ENCODE results near the gene GLRA3.
"Not testable (repeated sequence)": the region's sequence is repeated elsewhere in the genome, so short reads cannot be mapped to it uniquely, and the experiment has no call there.

The GLRA3 gene

DNA sequence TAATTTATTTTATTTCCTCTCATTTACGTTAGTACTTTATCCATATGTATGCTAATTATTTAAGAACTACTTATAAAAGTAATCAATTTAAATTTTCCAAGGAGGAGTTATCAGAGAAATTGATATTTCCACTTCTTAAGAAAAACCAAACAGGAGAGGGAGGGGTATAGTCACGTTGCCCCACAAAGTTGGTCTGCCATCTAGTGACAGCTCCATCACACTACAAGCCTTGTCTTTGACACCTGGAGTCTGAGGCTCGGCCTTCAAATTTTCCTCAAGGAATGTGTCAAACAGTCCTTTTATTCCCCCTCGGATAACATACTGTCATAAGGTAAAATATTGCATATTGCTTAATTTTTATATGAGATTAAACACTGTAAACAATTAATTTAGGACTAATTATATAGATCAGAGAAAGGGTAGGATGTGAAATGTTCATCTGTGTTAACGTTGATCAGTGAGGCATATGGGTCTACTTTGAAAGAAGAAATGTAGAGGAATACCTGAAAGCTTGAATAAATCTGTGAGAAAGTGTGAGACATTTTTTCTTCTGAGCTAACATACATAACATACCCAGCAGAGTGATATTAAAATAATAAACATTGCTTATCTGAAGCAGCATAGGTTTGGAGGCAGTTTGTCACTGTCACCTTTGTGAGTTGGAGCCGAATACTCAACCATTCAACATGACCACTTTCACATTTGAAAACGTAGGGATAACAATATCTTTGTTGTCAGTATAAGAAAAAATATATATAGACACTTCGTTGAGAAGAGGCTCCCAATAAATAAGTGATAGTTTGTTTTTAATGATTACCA is 114.4 kb downstream of the GLRA3 start:
- no peak for DNase-seq (ENCODE audit: low read depth)

DNA sequence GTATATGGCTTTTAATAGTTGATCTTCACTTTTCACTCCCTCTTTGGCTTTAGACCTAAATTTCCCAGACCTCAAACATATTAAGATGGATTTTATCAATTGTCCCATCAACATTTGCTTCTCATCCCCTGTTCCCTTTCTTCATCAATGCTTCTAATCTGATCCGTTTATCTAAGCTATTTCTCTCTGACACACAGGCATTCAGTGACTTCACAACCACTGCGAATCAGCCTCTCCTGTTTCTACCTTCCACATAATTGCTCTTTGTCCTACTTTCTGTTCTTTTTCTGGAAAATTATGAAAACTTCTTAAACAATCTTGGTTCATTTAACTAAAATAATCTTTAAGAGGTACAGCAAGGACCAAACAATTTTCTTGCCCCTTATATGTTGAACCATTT is 115.2 kb downstream of the GLRA3 start:
- no peak for DNase-seq (ENCODE audit: low read depth)

DNA sequence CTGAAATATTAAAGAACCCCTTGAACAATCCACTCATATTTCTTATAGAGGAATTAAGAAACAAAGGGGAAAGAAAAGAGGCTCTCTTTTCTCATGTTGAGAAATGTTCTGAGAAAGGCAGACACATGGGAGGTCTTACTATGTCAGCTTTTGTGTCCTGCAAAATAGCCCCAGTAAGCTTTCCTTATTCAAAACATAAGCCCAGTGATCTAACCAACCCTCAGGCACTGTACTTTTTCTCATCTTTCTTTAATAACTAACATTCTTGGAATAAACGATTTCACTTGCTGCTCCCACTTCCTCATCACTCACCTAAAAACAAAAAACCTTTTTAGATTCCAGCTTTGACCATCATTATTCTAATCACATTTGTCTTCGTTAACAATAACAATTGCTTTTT is 115.9 kb downstream of the GLRA3 start:
- no peak for DNase-seq (ENCODE audit: low read depth)

DNA sequence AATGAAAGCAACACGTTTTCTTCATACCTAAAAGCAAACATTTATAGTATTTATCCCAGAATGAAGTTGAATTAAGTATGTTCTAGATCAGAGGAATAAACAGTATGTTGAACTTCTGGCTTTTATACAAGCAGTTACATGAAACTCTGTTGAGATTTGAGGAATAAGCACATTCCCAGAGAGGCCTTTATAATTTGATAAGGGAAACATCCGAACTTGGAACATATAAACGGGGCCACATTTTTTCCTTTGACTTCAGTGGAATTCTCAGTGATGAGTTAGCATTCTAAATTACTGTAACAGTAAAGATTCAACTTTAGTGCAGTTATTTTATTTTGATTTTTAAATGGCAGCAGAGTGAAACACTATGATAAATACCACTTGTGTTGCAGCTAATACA is 119.5 kb downstream of the GLRA3 start:
- no peak for DNase-seq (ENCODE audit: low read depth)

DNA sequence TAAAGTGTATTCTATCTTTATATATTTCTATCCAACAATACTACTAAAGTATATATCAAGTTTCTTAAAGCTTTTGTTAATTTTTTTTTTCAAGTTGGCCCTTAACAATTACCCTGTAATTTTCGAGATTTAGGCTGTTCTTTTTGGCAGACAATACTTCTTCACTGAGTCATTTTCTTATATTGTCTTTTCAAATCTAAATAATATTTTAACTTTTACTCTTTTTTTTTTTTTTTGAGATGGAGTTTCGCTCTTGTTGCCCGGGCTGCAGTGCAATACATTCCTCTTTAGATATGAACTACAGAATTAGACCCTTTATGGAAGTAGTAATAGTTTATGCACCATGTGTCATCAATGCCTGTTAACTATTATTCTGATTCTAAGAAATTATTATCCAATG is 120.7 kb downstream of the GLRA3 start:
- DNase-seq (ENCODE audit: low read depth) = no peak

DNA sequence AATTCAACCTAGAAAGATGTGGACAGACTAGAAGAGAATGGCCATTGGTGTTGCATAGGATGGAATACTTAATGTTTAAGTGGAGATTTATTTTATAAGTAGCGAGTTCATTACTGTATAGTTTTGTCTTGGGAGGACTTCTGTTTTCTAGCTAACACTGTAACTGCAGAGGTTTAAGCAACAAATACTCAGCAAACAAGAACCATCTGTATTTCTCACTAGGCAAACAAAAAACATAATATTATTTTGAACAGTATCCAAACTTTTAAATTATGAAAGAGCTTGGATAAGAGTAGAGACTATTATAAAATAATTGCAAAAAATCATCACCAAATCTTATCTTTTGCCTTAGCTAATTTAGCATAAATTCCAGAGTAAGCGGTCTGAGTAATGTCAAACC is 121.1 kb downstream of the GLRA3 start:
- DNase-seq (ENCODE audit: low read depth) = no peak

DNA sequence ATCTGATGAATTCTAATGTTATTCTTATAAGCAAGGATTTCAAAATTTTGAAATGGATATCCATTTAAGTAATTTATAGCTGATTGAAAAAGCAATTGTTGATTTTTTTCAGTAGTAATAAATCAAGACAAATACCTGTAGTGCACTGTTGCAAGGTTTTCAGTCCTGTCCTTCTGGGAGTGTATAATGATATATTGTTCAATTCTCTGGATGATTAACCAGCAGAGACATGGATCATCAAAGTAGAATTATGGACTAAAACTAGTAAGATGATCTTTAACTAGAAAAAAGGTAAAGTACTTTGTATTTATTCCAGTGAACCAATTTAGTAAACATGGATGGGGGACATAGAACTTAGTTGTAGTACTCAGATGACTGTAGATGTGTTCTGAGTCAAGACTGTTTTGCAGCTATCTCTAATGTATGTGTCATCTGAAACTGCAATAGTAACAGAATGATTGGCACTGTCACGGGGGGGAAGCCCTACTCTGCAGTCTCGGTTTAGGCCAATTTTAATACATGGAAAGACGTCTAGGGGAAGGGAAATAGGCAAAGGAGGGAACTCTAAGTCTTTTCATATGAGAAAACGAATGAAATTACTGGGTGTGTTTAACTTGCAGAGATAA is 121.9 kb downstream of the GLRA3 start:
- no peak for DNase-seq (ENCODE audit: low read depth)

DNA sequence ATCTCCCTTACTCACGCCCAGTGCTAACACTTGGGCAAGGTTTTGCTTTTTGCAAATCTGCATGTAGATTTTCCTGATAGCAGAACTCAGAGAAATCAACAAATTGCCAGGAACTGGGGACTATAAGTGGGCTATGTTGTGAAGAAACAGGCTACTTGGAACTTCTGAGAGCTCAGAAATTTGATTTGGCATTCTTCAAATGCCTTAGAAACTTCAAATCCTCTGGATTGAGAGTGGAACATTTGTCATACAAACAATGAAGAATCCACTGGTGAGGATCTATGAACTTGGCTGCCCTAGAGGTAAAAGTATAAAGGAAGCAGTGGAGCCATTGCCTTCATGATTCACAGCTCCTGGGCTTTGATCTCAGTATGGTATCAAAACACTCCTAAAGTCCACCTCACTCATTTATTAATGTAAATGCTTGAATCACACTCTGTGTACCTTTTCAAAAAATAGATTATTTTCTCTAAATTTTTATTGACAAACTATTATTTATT is 126.0 kb downstream of the GLRA3 start:
- no peak for DNase-seq (ENCODE audit: low read depth)

DNA sequence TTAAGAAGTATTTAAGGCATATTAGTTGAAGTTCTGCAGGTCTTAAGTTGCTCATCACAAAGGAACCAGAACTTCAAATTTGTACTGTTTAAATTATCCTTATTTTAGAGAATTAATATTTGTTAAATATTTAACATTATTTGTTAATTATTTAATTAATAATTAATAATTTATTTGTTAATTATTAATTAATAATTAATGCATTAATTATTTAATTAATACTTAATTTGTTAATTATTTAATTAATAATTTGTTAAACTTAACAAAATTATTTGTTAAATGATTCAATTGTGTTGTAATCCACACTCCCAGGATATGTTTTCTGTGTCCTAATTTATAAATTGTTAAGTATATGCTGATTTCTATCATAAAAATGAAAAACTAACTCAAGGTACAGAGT is 129.4 kb downstream of the GLRA3 start:
- no peak for DNase-seq (ENCODE audit: low read depth)

DNA sequence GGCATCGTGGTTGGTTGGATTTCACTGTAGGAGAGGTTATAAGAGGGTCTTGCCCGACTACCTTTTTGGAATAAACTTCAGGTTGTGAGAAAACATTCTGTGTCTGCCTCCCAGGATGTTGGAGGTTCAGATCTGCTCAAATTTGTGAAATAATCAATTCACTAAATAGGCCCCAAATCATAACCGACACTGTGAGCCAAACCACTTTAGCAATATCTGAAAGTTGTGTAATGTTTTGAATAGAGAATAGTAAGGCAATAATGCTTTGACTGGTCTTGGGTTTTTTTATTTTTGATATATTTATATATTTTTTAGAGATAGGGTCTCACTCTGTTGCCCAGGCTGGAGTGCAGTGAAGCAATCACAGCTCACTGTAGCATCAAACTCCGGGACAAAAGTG is 131.2 kb downstream of the GLRA3 start:
- DNase-seq (ENCODE audit: low read depth) = no peak

DNA sequence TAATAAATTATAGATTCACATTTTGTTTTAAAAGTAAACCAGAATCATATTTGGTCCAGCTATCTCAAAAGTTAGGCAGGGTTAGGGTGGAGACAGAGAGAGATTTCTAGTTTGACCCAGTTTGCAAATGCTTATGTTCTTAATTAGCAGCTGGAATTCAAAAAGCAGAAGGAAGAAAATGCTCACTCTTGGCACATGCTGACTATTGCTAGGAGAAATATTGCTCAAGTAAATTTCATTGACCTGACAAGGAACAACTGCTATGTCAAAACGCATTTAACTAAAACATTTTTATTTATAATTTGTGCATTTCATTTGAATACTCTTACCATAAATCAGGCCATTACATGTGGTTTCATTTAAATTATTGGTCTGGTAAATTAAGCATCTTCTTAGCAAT is 131.8 kb downstream of the GLRA3 start:
- DNase-seq (ENCODE audit: low read depth) = no peak

DNA sequence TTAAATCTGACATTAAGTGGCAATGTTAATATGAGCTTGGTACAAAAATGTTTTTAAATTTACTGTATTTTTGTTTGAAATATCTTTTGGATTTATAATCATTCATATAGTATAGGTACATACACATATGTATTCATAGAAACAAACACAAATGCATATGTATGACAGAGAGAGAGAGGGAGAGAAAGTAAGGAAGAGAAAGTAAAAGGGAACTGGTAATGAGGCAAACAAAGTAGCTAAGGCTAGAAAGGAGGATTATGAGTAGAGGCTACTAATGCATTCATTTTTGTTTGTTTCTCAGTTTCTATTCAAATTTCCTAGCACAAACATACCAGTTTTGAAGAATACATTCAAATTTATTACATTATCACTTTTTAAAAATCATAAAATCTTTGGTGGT is 132.4 kb downstream of the GLRA3 start:
- no peak for DNase-seq (ENCODE audit: low read depth)

DNA sequence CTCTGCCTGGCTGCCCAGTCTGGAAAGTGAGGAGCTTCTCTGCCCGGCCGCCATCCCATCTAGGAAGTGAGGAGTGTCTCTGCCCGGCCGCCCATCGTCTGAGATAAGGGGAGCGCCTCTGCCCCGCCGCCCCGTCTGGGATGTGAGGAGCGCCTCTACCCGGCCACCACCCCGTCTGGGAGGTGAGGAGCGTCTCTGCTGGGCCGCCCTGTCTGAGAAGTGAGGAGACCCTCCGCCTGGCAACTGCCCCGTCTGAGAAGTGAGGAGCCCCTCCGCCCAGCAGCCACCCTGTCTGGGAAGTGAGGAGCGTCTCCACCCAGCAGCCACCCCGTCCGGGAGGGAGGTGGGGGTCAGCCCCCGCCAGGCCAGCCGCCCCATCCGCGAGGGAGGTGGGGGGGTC is 137.2 kb downstream of the GLRA3 start:
- not testable (repeated sequence) for DNase-seq (ENCODE audit: low read depth)

DNA sequence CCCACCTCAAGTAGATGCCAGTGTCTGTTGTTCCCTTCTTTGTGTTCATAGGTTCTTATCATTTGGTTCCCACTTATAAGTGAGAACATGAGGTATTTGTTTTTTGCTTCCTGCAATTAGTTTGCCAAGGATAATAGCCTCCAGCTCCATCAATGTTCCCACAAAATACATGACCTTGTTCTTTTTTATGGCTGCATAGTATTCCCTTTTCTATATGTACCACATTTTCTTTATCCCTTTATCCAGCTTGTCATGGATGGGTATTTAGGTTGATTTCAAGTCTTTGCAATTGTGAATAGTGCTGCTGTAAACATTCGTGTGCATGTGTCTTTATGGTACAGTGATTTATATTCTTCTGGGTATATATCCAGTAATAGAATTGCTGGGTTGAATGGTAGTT is 138.4 kb downstream of the GLRA3 start:
- DNase-seq (ENCODE audit: low read depth) = no peak

DNA sequence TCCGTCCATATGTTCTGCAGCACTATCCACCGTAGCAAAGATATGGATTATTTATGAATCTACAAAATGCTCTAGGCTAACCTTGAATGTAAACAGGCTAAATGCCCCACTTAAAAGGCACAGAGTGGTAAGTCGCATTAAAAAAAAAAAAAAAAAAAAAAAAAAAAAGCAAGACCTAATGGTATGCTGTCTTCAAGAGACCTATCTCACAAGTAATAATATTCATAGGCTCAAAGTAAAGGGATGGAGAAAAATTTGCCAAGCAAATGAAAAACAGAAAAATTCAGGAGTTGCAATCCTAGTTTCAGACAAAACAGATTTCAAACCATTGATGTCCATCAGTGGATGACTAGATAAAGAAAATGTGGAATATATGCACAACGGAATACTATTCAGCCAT is 139.4 kb downstream of the GLRA3 start:
- no peak for DNase-seq (ENCODE audit: low read depth)

DNA sequence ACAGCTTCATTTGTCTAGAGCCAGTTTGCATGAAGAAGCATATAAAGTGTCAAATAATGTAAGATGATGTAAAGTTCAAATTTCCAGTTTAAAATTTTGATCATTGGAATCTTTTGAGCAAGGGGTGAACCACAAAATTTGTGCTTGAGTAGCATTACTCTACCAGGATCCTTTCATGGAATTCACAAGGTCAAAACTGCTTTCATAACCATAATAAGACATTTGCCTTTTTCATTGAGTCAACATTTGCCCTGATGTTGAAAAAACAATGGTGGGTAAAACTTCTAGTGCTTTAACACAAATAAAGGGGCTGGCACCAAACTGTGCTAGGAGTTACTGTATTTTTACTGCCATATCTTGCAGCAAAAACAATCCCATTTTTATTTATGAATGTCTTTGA is 142.2 kb downstream of the GLRA3 start:
- DNase-seq (ENCODE audit: low read depth) = no peak

DNA sequence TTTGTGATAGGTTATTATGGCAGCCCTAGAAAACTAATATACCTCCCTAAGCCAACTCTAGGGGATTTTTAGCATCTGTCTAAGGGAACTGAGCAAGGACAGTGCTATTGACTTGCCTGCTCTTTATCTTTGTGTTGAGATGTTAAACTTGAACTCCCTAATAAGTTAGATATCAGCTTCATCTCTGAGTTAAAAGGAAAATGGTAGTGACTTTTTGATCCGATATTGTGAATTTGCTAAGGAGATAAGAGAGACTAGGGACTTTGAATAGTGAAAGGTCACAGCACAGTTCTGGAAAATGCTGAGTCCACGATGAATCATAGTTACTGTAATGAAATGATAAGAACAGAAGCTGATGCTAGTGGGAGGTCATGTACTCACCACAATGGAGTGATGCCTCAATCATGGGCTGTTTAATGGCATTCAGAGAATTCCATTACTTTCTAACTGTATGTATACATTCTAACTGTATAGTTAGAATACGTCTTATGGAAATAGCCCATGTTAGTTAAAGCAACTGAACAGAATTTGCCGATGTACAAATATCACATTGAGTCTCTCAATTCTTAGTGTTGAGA is 147.2 kb downstream of the GLRA3 start:
- DNase-seq (ENCODE audit: low read depth) = no peak

DNA sequence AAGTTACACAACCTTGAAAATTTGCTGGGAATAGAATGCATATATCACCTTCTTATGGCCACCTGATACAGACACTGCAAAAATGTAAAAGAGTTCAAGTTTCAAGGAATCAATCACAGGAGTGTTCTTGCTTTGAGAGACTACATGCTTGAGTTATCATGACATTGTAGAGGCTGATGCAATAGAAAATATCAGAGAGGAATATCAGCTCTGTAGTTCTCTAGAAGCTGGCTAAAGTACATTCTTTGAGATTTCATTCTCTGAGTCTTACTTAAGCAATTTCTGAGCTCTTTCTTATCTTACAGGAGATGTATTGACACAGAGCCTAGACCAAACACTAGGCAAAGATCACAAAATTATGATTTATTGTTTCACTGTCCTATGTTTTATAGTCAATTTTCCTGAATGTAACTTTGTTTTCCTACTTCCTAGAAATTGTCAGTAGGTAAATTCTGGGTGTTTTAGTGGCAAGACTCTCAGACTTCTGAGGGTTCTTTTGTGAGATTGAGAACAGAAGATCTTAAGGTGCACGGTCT is 154.7 kb downstream of the GLRA3 start:
- no peak for DNase-seq (ENCODE audit: low read depth)

DNA sequence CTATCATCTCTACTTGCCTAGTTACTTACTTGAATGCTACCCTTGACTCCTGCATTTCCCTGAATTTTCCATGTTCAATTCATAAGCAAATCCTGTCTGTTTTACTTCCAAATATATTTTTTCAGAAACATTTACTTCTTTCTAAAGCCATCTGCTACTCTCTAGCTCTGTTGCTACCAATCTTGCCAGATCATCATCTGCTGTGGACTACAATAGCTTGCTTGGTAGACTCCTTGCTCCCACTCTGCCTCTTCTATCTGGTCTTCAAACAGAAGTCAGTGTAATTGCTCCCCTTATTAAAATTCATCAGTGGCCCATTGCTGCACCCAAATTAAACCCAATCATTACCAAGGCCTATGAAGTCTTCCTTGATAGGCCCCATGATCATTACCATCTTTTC is 155.2 kb downstream of the GLRA3 start:
- DNase-seq (ENCODE audit: low read depth) = no peak

DNA sequence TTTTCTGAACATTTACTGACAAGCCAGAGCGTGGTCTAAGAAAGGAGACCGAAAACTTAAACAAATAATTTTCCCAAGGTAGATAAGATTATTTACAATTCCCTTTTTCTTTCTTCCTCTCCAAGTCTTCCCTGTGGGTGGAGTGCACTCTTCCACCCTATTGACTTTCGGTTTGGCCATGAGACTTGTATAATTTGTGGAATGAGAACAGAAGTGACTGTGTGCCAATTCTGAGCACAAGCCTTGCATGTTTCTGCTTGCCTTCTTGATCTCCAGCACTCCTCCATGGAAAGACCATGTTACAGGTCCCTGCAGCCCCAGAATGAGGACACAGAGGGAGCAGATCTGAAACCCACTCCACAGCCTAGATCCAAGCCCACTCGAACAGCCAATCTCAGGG is 156.8 kb downstream of the GLRA3 start:
- DNase-seq (ENCODE audit: low read depth) = no peak

DNA sequence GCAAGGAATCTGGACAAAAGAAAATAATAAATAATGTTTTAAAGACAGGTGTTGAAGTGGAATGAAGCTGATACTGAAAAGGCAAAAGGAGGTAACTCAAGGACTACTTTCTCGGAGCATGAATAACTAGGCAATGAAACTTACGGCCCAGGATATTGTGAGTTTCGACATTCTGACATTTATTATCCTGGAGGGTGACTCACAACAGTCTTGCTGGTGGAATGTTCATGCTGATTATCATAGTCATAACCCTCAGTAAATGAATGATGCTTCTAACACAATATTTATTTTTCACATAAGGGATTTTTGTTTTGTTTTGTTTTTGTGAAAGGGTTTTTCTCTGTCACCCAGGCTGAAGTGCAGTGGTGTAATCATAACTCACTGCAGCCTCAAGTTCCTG is 159.8 kb downstream of the GLRA3 start:
- no peak for DNase-seq (ENCODE audit: low read depth)

DNA sequence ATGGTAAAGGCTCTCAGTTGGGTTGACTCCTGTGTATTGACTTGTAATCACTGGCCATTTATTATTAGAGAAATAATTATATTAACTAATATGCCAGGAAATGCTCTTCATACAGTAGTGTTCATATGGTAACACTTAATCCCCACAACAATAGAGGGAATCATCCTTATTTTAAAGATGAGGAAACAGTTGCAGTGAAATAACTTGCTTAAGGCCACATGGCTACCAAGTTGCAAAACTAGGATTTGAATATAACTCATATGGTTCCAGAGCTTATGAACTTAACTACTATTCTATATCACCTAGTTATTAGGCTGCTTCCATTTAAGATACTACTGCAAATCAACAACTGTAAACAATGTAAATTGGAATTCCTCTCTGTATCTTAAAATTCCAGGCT is 163.2 kb downstream of the GLRA3 start:
- no peak for DNase-seq (ENCODE audit: low read depth)

DNA sequence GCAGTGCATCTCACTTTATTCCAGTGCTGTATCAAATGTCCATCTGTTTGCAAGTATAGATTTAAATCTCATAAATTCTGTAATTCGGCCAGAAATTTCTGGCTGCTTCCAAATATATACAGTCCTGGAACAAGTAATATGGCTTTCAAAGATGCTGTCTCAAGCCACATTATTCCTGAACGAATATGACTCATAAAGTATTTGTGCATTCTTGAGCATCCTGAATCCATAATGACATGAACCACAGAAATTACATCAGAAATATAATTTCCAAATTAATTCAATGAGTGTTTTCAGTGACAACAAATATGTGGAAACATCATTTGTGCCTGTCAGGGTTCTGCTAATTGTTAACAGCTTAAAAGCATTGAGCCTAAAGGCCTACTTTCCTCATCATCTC is 165.8 kb downstream of the GLRA3 start:
- no peak for DNase-seq (ENCODE audit: low read depth)

Measured in activated gamma-delta T cell treated with anti-CD3 and anti-CD28 coated beads, Interleukin-2, amount 50 U/mL, for 16 hours (primary cell).